Epithelial cell of proximal tubule (primary cell): ENCODE data around the gene LCLAT1. TPM values are rescaled to one million over a fixed set of nuclear protein-coding genes. Genes with fewer than 3 reads are reported as not detected.

ENCODE experiments used
- total RNA-seq: library from RNA; depleted of rRNA; stranded (reverse); fragments of >200 nt; gene quantifications from 2 replicates; pipeline ENCODE4 v1.2.3, GENCODE V29; 2015

The LCLAT1 gene
- total RNA-seq, 1 donor from 2014 or later = 13.4 TPM

Other genes starting within 250 kb of the LCLAT1 start
- gene LBH, start 215.7 kb upstream of the LCLAT1 start, total RNA-seq = 18.0 and 33.9 TPM in 2 replicates